Fibroblast of lung (primary cell): Measurements from ENCODE around the gene NMNAT2.

ENCODE experiments used
- EZH2 ChIP-seq: IDR thresholded peaks from 2 replicates; pipeline ENCODE4 v1.5.1; 2012; ENCODE audit warnings: low read length, control low read depth, mild to moderate bottlenecking; ENCODE audit errors: missing control alignments
- TF ChIP-seq, protein P1 (sequence below), 2 donors: IDR thresholded peaks in 1 of 2; conservative IDR thresholded peaks in 1 of 2; 1 replicate in 1 of 2; 2 replicates in 1 of 2; pipeline ENCODE4 v1.5.1; 2011 to 2012; ENCODE audit warnings: low read length in 2 of 2, control low read depth in 1 of 2, inconsistent platforms in 1 of 2, low read depth in 1 of 2, mild to moderate bottlenecking in 1 of 2

GRCh38 chr1:183212870-183213269 is 205.3 kb downstream of the NMNAT2 start:
- TF ChIP-seq, protein P1, sequence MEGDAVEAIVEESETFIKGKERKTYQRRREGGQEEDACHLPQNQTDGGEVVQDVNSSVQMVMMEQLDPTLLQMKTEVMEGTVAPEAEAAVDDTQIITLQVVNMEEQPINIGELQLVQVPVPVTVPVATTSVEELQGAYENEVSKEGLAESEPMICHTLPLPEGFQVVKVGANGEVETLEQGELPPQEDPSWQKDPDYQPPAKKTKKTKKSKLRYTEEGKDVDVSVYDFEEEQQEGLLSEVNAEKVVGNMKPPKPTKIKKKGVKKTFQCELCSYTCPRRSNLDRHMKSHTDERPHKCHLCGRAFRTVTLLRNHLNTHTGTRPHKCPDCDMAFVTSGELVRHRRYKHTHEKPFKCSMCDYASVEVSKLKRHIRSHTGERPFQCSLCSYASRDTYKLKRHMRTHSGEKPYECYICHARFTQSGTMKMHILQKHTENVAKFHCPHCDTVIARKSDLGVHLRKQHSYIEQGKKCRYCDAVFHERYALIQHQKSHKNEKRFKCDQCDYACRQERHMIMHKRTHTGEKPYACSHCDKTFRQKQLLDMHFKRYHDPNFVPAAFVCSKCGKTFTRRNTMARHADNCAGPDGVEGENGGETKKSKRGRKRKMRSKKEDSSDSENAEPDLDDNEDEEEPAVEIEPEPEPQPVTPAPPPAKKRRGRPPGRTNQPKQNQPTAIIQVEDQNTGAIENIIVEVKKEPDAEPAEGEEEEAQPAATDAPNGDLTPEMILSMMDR (conservative IDR thresholded peaks at IDR 0.05 in 1 of 2, IDR thresholded peaks at IDR 0.05 in 1 of 2; ENCODE audit: low read depth in 1 of 2, low read length in 2 of 2), result no peak
- no peak for TF ChIP-seq EZH2
